Right cardiac atrium (tissue), 5 donors: ENCODE results near the gene MCCC1. TPM values are rescaled to one million over a fixed set of nuclear protein-coding genes. Genes with fewer than 3 reads are reported as not detected.

Experiments used
- ATAC-seq, 2 donors: fragments of 200-7000 bp; cut with Tn5 transposase; one replicate each; pipeline versions ENCODE4 v1.8.0 to v1.9.1; 2020; ENCODE audit warnings: moderate library complexity in 2 of 2, mild to moderate bottlenecking in 1 of 2
- DNase-seq, 3 donors: peaks; one replicate each; pipeline ENCODE4 v3.0.0-alpha.2; 2020
- H3K27ac ChIP-seq: one replicate; pipeline ENCODE4 v1.5.1; 2013; ENCODE audit warnings: mild to moderate bottlenecking, low read length, control low read depth, moderate library complexity
- H3K27me3 ChIP-seq: one replicate; pipeline ENCODE4 v1.6.1; 2013; ENCODE audit not compliant: control insufficient read depth, insufficient read depth
- H3K4me1 ChIP-seq: one replicate; pipeline ENCODE4 v1.6.1; 2013; ENCODE audit warnings: low read length; ENCODE audit not compliant: control insufficient read depth, insufficient read depth
- H3K4me3 ChIP-seq: one replicate; pipeline ENCODE4 v1.5.1; 2013; ENCODE audit warnings: low read length, control low read depth
- H3K9me3 ChIP-seq: one replicate; pipeline ENCODE4 v1.6.1; 2013; ENCODE audit warnings: low read length; ENCODE audit not compliant: control insufficient read depth
- WGBS: extraction: QIAGEN DNeasy Blood & Tissue Kit; methylation state at CpG from one replicate; pipeline ENCODE4 v1.1.7; 2013; 5-methylcytosine and 5-hydroxymethylcytosine counted together
- intact Hi-C, 4 donors: fragments of 100-400 bp; cut with DNase I; formaldehyde crosslinking; loops; one replicate each; pipeline versions ENCODE4 v1.11.0 to v1.14.0; 2022 to 2023
- long read RNA-seq, 4 donors: library from polyadenylated mRNA; unstranded; transcript quantifications; one replicate each; pipeline ENCODE4 v2.0.0, GENCODE V29; 2020 to 2021
- polyA plus RNA-seq: library from polyadenylated mRNA; stranded (reverse); fragments of 200-250 nt; gene quantifications from one replicate; pipeline ENCODE4 v1.2.3, GENCODE V29; 2013
- total RNA-seq, 4 donors: library from RNA; stranded (reverse); fragmentation: NEBNext Ultra II Directional; extraction: Animal tissue kit (Norgen Biotek cat#: 25700); gene quantifications; one replicate each; pipeline ENCODE4 v1.2.1, GENCODE V29; 2021
- donor health status: healthy with polysubstance abuse.
- donor health status: DM: no; HTN: yes; CAD: no.
- donor health status: DM: no; HTN: no; CAD: no.
- donor health status: DM: no; HTN: yes; CAD: no; lungs with severe emphysema.
- donor health status: DM: yes; HTN: yes; CAD: no.

MCCC1 gene
- total RNA-seq = 10 to 100 TPM; 24.7 to 42.7 (median 27.7) TPM
- polyA plus RNA-seq = 31.7 TPM
- long read RNA-seq, donor 1, transcript MCCC1-201 (19 exons, 2,545 nt) = major isoform, 90 of 102 reads
- long read RNA-seq, donor 1, partial matches to known transcripts = 2 of 102 reads
- long read RNA-seq, donor 1, other reads (novel, unspliced or antisense) = 10 of 102 reads
- long read RNA-seq, donor 2, transcript MCCC1-201 (19 exons, 2,545 nt) = major isoform, 27 of 32 reads
- long read RNA-seq, donor 2, partial matches to known transcripts = 3 of 32 reads
- long read RNA-seq, donor 2, other reads (novel, unspliced or antisense) = 2 of 32 reads
- long read RNA-seq, donor 3, transcript MCCC1-201 (19 exons, 2,545 nt) = major isoform, 237 of 269 reads
- long read RNA-seq, donor 3, partial matches to known transcripts = 8 of 269 reads
- long read RNA-seq, donor 3, other reads (novel, unspliced or antisense) = 23 of 269 reads
- long read RNA-seq, donor 4, transcript MCCC1-201 (19 exons, 2,545 nt) = major isoform, 44 of 48 reads
- long read RNA-seq, donor 4, partial matches to known transcripts = 0 of 48 reads
- long read RNA-seq, donor 4, other reads (novel, unspliced or antisense) = 4 of 48 reads

DNA sequence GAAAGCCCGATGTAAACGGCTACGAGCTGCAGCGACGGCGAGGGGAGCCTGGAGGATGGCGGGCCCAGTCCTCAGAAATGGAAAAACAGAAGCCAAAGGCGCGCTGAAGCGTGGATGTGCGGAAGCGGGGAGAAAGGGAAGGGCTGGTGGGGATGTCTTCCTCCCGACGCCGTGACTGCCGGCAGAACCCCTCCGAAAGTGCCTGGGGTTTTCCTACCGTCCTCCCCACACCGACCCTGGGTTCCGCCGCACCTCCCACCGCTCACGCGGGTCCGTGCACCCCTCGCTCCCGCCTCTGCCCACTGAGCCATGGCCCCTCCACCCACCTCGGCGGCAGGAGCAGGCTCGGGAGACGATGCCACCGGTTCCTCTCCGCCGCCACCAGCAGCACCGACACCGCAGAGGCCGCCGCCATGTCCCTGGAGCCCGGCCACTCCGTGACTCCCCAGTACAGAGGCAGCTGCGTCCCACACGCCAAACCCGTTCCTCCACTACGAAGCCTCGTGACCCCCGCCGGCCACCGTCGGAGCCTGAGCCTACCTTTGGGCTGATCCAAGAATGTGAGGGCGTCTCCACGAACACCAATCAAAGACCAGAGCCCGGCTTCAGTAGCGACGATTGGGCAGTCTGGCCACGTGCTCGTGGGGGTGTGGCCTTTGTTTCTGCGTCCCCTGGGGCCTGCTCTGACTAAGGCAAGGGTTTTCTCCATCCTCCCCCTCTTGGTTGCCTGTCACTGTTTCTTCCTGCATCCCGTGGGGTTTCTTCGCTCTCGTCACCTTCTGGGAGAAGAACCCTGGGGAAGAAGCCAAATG lies at the start of gene MCCC1:
MCCC1 (minus strand) TSS at position 471 of the 812 bp plus-strand sequence; CDS start at position 415, 56 bp downstream.
- intact Hi-C loops = no loop called here
- WGBS = under 1% methylated on average over 60 of the region's 60 CpGs
- H3K4me3 ChIP-seq = peak within 1 kb of the TSS; percentile 49

DNA sequence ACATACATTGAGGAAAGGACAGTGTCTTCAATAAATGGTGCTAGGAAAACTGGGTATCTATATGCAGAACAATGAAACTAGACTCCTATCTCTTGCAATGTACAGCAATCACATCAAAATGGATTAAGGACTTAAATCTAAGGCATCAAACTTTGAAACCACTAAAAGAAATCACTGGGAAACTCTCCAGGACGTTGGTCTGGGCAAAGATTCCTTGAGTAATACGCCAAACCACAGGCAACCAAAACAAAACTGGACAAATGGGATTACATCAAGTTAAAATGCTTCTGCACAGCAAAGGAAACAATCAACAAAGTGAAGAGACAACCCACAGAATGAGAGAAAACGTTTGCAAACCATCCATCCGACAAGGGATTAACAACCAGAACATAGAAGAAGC lies 48.8 kb upstream of the MCCC1 start:
- no peak overlapping the region for H3K4me3 ChIP-seq
- 66% methylated on average over 4 of the region's 4 CpGs for WGBS
- no peak for ATAC-seq
- H3K27me3 ChIP-seq = no peaks in the 10 kb centered on the region
- intact Hi-C loops = no loop called here
- no peak for DNase-seq
- no peak overlapping the region for H3K27ac ChIP-seq
- H3K4me1 ChIP-seq = no peaks in the 10 kb centered on the region
- no peaks in the 10 kb centered on the region for H3K9me3 ChIP-seq

More for the DNA sequence above, at the start of gene MCCC1:
- H3K27me3 ChIP-seq = no peaks in the 10 kb centered on the region
- ATAC-seq (peak; percentile 100), DNase-seq (peak; percentile 98 to 99 (median 98))
- H3K27ac ChIP-seq = peak within 1 kb of the TSS; percentile 50
- H3K9me3 ChIP-seq = no peaks in the 10 kb centered on the region
- no peaks in the 10 kb centered on the region for H3K4me1 ChIP-seq

DNA sequence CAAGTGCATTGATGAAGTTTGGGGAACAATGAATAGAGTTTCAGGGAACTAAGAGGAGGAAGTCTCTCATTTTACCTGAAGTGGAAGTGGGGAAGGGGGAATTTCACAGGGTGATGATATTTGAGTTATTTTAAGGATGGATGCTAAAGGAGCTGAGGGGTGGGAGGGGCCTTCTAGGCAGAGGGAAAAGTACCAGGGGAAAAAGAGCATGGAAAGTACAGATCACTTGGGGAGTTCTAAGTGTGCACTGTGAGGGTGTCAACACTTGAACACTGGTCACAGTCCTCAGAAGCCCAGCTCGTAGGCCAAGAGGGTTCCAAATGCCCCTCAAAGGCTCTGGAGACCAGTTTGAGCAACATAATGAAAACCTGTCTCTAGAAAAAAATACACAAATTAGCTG lies 45.1 kb upstream of the MCCC1 start:
- Histone ChIP-seq H3K9me3 (no peaks in the 10 kb centered on the region), H3K27ac (no peak overlapping the region), H3K27me3 (no peaks in the 10 kb centered on the region), H3K4me3 (no peak overlapping the region), H3K4me1 (no peaks in the 10 kb centered on the region)
- 77% methylated on average over 1 of the region's 1 CpG for WGBS
- no peak for ATAC-seq
- intact Hi-C loops = no loop called here
- no peak for DNase-seq

DNA sequence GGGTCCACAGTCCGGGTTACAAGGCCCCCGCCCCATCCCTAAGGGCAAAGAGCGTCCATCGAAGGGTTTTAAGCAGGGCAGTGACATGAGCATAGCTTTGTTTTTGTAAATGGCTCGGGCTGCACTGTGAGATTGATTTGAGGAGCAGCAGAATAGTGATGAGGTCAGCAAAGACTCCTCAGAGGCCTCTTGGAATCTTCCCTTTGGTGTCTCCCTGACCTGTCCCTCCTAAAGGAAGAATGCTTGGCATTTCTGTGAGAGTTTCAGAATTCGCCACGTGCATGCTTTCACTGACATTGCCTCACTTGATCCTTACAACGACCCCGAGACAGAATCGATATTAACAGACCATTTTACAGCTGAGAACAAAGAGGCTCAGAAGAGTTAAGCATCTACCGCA lies 42.9 kb upstream of the MCCC1 start:
- ATAC-seq = no peak
- intact Hi-C loops = no loop called here
- DNase-seq = no peak
- WGBS = 65% methylated on average over 11 of the region's 11 CpGs
- H3K4me3 ChIP-seq = no peak overlapping the region
- no peaks in the 10 kb centered on the region for H3K27me3 ChIP-seq
- no peaks in the 10 kb centered on the region for H3K9me3 ChIP-seq
- H3K4me1 ChIP-seq = no peaks in the 10 kb centered on the region
- no peak overlapping the region for H3K27ac ChIP-seq

DNA sequence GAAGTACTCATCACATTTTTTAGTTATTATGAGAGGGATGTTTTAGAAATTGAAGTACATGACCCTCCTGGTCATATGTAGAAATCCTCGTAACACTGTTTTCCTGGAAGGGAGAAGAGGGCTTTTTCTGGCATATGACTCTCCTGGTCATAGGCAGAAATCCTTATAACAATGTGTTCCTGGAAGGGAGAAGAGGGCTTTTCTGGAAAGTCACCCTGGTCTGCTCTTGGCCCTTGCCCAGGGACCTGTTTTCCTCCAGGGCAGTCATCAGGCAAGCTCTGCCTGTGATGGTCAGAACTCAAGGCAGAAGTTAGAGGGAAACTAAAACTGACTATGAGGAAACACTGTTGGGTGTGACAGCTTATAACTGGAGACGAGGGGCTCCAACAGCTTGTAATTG lies 35.5 kb upstream of the MCCC1 start:
- no peak for ATAC-seq
- no peaks in the 10 kb centered on the region for H3K4me1 ChIP-seq
- H3K4me3 ChIP-seq = no peak overlapping the region
- DNase-seq = no peak
- 76% methylated on average over 2 of the region's 2 CpGs for WGBS
- no peaks in the 10 kb centered on the region for H3K27me3 ChIP-seq
- no peaks in the 10 kb centered on the region for H3K9me3 ChIP-seq
- intact Hi-C loops = no loop called here
- no peak overlapping the region for H3K27ac ChIP-seq

DNA sequence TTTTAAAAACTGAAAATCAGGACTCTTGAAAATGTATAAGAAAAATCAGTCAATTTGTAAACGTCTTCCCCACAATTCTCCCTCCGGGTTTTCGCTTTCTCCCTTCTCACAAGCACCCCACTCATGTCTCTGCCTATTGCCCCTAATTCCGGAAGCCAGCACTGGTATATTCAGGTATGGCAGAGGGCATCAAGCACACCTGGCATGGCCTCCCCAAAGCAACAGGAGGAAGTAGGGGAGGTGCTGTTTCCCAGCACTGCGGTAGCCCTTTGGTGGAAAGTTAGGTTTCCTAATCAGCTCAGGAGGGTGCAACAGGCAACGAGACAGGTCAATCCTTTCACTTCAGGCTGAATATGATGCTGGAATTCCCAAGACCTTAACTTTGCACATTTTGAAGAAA lies 33.1 kb upstream of the MCCC1 start:
- intact Hi-C loops = no loop called here
- 48% methylated on average over 6 of the region's 6 CpGs for WGBS
- Histone ChIP-seq H3K4me1 (no peaks in the 10 kb centered on the region), H3K4me3 (no peak overlapping the region), H3K27me3 (no peaks in the 10 kb centered on the region), H3K9me3 (no peaks in the 10 kb centered on the region), H3K27ac (no peak overlapping the region)
- ATAC-seq = no peak
- no peak for DNase-seq

DNA sequence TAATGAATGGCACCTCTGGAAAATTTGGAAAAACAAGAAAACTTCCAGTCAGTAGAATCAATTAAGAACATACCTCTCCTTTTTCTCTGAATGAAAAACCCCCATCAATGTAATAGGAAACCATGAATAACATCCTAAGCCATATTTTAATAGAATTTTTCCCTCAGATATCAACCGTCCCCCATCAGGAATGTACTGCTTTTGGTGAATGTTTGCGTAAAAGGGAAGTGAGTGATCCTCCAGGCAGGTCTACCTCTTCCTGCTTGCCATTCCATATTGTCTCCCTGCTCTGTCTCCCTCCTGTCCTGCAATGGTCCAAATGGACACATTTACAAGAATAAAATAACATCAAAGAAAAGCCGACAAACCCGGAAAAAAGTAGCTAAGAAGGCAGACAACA lies 32.4 kb upstream of the MCCC1 start:
- ATAC-seq (no peak), DNase-seq (no peak)
- no peaks in the 10 kb centered on the region for H3K27me3 ChIP-seq
- H3K27ac ChIP-seq = no peak overlapping the region
- intact Hi-C loops = no loop called here
- WGBS = 42% methylated on average over 4 of the region's 4 CpGs
- no peaks in the 10 kb centered on the region for H3K9me3 ChIP-seq
- no peak overlapping the region for H3K4me3 ChIP-seq
- H3K4me1 ChIP-seq = no peaks in the 10 kb centered on the region

DNA sequence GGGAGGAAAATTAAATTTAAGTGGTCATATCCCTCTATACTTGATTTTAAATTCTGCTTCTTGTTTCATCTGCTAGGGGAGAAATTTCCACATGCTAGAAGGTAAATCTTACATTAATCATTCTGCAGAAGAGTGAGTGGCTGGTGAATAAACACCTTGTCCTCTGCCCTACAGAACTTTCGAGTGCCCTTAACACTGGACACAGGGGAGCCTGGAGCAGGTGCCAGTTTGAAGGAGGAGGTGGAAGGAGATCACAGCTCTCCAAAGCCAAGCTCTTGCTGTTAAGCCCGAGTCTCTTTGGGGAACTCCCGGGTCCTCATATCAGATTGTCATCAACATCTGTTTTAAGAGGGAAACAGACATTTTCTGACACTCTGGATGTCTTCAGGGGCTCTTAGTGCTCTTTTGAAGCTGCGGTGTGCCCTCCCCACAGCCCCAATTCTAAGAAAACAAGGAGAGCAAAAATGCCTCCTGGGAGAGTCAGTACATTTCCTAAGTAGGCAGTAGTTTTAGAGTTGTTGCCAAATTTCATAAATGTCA lies 32.0 kb upstream of the MCCC1 start:
- no peak overlapping the region for H3K27ac ChIP-seq
- no peak for ATAC-seq
- 56% methylated on average over 4 of the region's 4 CpGs for WGBS
- intact Hi-C loops = no loop called here
- no peaks in the 10 kb centered on the region for H3K9me3 ChIP-seq
- H3K27me3 ChIP-seq = no peaks in the 10 kb centered on the region
- no peak for DNase-seq
- no peak overlapping the region for H3K4me3 ChIP-seq
- no peaks in the 10 kb centered on the region for H3K4me1 ChIP-seq

DNA sequence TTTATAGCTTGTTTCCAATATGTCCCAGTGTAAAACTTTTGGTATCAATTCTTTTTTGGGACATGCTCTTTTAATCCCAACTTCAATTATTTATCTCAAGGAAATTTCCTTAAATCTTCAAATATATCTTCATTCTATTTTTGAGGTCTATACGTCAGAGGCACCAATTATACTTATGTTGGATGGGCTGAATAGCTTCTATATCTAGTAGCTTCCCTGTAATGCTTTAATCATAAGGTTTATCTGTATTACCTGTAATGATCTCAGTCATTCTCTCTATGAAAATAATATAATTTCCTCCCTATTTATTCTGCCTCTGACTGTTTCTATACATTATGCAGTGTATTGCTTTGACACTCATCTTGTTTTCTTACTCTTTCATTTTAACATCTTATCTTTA lies 29.9 kb upstream of the MCCC1 start:
- no peaks in the 10 kb centered on the region for H3K27me3 ChIP-seq
- intact Hi-C loops = no loop called here
- H3K4me1 ChIP-seq = no peaks in the 10 kb centered on the region
- no peaks in the 10 kb centered on the region for H3K9me3 ChIP-seq
- H3K4me3 ChIP-seq = no peak overlapping the region
- H3K27ac ChIP-seq = no peak overlapping the region
- DNase-seq = no peak
- 93% methylated on average over 1 of the region's 1 CpG for WGBS
- no peak for ATAC-seq

DNA sequence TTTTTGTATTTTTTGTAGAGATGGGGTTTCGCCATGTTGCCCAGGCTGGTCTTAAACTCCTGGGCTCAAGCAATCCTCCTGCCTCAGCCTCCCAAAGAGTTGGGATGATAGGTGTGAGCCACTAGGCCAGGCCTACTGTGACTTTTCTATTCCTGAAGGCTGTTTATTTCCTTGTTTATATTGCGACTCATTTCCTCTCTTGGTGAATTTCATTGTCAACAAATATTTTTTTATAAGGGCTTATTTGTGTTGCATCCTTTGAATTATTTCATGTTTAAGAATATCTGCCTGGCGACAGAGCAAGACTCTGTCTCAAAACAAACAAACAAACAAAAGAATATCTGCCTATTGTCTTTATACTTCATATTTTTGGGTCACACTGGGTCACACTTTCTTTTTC lies 29.4 kb upstream of the MCCC1 start:
- intact Hi-C loops = no loop called here
- Histone ChIP-seq H3K27ac (no peak overlapping the region), H3K4me1 (no peaks in the 10 kb centered on the region), H3K27me3 (no peaks in the 10 kb centered on the region), H3K9me3 (no peaks in the 10 kb centered on the region), H3K4me3 (no peak overlapping the region)
- 85% methylated on average over 3 of the region's 3 CpGs for WGBS
- ATAC-seq (no peak), DNase-seq (no peak)

DNA sequence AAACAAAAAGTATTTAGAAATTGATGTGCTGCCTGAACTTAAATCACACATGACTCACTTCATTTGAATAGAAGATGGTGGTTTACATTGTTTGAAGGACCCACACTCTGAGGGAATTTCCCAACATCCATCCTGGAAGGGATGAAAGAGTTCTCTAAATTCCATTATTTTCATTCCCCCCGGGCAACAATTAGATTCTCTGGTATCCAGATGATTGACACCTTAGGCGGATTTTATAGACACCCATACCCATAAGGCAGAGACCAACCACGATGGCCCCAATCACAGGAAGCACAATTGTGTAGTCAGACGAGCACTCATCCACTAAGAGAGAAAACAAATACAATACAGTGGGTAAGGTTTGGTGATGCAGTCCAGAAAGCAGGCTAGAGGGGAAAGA lies 24.6 kb upstream of the MCCC1 start:
- Histone ChIP-seq H3K4me1 (no peaks in the 10 kb centered on the region), H3K4me3 (no peak overlapping the region), H3K27me3 (no peaks in the 10 kb centered on the region), H3K9me3 (no peaks in the 10 kb centered on the region), H3K27ac (no peak overlapping the region)
- intact Hi-C loops = loop anchor here in 3 of 4 donors (5.0 kb wide), 2 partner anchors 258 to 263 kb away; no protein-coding TSS in a partner anchor
- ATAC-seq (no peak), DNase-seq (no peak)
- 69% methylated on average over 4 of the region's 4 CpGs for WGBS
